Brain microvascular endothelial cell (primary cell): ENCODE results near the gene SPATA6.
"Not testable (repeated sequence)": the region's sequence is repeated elsewhere in the genome, so short reads cannot be mapped to it uniquely, and the experiment has no call there.

Experiments used
- DNase-seq: peaks from one replicate; pipeline ENCODE4 v3.0.0-alpha.2; 2020
- H3K27ac ChIP-seq: fragments of 250-450 bp; sonication (Bioruptor Pico); 2 replicates; pipeline ENCODE4 v1.5.1; 2020; ENCODE audit warnings: mild to moderate bottlenecking, moderate library complexity
- H3K27me3 ChIP-seq: fragments of 250-450 bp; sonication (Bioruptor Pico); replicated peaks from 2 replicates; pipeline ENCODE4 v1.5.1; 2020; ENCODE audit warnings: mild to moderate bottlenecking
- H3K36me3 ChIP-seq: fragments of 250-450 bp; sonication (Bioruptor Pico); replicated peaks from 2 replicates; pipeline ENCODE4 v1.5.1; 2020; ENCODE audit warnings: mild to moderate bottlenecking
- H3K4me3 ChIP-seq: 2 replicates; pipeline ENCODE4 v1.5.1; 2011; ENCODE audit warnings: low read depth, mild to moderate bottlenecking, control low read depth, low read length, moderate library complexity
- in situ Hi-C: cut with HindIII; loops from 2 replicates; pipeline ENCODE4 v1.10.0; 2017; ENCODE audit warnings: low sequenced_read_pairs, low pct_ligation_motif_present
- TF ChIP-seq, protein P1 (sequence below): IDR thresholded peaks from 2 replicates; pipeline ENCODE4 v1.5.1; 2011; ENCODE audit warnings: low read depth, mild to moderate bottlenecking, moderate library complexity, low read length, control low read depth, inconsistent platforms; ENCODE audit errors: missing control alignments

SPATA6 gene

DNA sequence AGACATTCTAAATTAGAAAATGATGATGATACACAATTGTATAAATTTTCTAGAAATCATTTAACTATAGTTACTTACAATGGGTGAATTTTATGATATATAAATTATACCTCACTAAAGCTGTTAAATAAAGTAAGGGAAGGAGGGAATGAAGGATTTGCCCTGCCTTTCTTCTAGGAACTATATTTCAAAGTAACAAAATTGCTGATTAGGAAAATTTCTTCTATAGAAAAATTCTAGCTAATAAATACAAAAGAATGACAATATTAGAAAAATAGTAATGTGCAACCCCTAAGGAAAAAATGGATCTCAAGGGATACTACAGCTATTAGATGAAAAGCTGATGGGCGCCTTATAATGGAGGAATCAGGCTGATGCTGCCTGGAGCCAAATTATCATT lies 23.1 kb downstream of the SPATA6 start:
- in situ Hi-C loops: no loop called here
- TF ChIP-seq, protein P1, sequence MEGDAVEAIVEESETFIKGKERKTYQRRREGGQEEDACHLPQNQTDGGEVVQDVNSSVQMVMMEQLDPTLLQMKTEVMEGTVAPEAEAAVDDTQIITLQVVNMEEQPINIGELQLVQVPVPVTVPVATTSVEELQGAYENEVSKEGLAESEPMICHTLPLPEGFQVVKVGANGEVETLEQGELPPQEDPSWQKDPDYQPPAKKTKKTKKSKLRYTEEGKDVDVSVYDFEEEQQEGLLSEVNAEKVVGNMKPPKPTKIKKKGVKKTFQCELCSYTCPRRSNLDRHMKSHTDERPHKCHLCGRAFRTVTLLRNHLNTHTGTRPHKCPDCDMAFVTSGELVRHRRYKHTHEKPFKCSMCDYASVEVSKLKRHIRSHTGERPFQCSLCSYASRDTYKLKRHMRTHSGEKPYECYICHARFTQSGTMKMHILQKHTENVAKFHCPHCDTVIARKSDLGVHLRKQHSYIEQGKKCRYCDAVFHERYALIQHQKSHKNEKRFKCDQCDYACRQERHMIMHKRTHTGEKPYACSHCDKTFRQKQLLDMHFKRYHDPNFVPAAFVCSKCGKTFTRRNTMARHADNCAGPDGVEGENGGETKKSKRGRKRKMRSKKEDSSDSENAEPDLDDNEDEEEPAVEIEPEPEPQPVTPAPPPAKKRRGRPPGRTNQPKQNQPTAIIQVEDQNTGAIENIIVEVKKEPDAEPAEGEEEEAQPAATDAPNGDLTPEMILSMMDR: no peak

DNA sequence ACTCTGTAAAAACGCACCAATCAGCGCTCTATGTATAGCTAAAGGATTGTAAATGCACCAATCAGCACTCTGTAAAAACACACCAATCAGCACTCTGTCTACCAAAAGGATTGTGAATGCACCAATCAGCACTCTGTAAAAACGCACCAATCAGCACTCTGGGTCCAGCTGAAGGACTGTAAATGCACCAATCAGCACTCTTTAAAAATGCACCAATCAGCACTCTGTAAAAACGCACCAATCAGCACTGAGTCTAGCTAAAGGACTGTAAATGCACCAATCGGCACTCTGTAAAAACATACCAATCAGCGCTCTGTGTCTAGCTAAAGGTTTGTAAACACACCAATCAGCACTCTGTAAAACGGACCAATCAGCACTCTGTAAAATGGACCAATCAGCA lies 27.8 kb downstream of the SPATA6 start:
- H3K4me3 ChIP-seq, DNase-seq, in situ Hi-C loops, H3K27ac ChIP-seq, H3K27me3 ChIP-seq, H3K36me3 ChIP-seq: not testable (repeated sequence)

More for the DNA sequence above, 23.1 kb downstream of the SPATA6 start:
- Histone ChIP-seq H3K27ac (no peak overlapping the region), H3K27me3 (no peaks in the 10 kb centered on the region), H3K4me3 (no peak overlapping the region), H3K36me3 (no peaks in the 10 kb centered on the region)
- DNase-seq: no peak

DNA sequence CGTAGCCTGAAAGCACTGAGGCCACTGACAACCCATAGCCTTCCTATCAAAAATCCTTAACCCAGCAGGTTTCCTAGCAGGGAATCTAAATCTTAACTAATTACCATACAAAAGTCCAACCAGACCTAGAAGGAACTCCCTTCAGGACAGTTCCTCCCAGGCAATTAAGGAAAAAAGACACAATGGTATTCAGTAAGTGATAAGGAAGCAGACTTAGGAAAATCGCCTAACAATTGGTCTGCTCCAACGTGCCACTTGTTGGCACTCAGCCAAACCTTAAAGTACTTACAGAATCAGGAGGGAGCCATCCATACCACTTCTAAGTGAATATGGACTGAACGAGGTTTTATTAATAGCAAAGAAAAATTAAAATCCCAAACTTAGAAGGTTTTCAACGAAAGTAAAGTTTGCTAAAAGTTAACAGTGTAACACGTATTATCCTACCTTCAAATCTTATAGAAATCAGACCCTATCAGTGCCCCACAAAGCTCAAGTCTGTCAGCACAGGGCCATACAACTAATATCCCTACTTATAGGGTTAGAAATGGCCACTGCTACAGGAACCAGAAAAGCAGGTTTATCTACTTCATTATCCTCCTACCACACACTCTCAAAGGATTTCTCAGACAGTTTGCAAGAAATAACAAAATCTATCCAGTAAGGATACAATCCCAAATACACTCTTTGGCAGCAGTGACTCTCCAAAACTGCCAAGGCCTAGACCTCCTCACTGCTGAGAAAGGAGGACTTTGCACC lies 29.0 kb downstream of the SPATA6 start:
- Histone ChIP-seq H3K36me3 (no peaks in the 10 kb centered on the region), H3K27me3 (no peaks in the 10 kb centered on the region), H3K27ac (no peak overlapping the region), H3K4me3 (no peak overlapping the region)
- TF ChIP-seq, protein P1: no peak
- in situ Hi-C loops: no loop called here
- DNase-seq: no peak

DNA sequence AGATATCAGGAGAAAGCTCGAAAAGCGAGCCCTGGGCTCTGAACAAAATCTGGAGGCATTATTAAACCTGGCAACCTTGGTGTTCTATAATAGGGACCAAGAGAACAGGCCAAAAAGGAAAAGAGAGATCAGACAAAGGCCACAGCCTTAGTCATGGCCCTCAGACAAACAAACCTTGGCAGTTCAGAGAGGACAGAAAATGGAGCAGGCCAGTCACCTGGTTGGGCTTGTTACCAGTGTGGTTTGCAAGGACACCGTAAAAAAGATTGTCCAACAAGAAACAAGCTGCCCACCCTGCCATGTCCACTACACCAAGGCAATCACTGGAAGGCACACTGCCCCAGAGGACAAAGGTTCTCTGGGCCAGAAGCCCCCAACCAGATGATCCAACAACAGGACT lies 31.2 kb downstream of the SPATA6 start:
- in situ Hi-C loops, H3K27ac ChIP-seq, H3K27me3 ChIP-seq, DNase-seq, H3K36me3 ChIP-seq, H3K4me3 ChIP-seq: not testable (repeated sequence)

DNA sequence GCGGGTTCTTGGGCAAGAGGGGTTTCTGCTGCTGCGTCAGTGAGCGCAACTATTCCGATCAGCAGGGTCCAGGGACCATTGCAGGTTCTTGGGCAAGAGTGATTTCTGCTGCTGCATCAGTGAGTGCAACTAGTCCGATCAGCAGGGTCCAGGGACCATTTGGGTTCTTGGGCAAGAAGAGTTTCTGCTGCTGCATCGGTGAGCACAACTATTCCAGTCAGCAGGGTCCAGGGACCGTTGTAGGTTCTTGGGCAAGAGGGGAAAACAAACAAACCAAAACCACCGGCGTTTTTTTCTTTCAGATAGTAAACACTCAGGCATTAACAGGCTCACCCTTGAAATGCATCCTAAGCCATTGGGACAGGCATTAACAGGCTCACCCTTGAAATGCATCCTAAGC lies 32.6 kb downstream of the SPATA6 start:
- TF ChIP-seq, protein P1: no peak
- Histone ChIP-seq H3K27me3 (no peaks in the 10 kb centered on the region), H3K4me3 (no peak overlapping the region), H3K36me3 (no peaks in the 10 kb centered on the region), H3K27ac (no peak overlapping the region)
- in situ Hi-C loops: no loop called here
- no peak for DNase-seq

DNA sequence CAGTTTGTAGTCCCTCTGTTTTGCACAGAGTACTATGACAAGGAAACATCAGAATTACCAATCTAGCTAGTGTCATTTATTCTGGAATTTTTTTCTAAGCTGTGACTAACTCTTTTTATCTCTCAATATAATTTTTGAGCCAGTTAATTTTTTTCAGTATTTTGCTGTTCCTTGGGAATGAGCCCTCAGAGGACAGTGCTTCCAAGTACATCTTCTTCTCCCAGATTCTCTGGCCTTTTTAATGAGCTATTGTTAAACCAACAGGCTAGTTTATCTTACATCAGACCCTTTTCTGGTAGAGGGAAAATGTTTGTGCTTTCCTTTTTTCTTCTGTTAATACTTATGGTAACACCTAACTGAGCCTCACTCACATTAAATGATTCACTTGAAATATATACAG lies 34.6 kb downstream of the SPATA6 start:
- H3K4me3 ChIP-seq, H3K36me3 ChIP-seq, H3K27me3 ChIP-seq, H3K27ac ChIP-seq, in situ Hi-C loops, DNase-seq: not testable (repeated sequence)

DNA sequence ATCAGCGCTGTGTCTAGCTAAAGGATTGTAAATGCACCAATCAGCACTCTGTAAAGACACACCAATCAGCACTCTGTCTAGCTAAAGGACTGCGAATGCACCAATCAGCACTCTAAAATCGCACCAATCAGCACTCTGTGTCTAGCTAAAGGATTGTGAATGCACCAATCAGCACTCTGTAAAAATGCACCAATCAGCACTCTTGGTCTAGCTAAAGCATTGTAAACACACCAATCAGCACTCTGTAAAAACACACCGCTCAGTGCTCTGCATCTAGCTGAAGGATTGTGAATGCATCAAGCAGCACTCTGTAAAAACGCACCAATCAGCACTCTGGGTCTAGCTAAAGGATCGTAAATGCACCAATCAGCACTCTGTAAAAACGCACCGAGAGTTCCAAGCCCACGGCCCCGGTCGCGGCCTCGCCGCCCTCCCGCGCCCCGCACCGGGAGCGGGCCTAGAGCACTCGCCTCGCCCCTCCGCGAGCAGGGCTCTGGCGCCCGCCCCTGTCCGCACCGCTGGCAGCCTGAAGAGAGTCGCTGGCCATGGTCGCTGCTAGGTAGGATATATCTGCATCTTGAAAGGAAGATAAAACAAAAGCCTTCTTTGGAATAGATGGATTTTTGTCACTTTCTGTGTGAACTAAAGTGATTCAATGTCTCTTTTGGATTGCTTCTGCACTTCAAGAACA lies 36.5 kb downstream of the SPATA6 start:
- in situ Hi-C loops, H3K27ac ChIP-seq, H3K36me3 ChIP-seq, DNase-seq, H3K27me3 ChIP-seq, H3K4me3 ChIP-seq: not testable (repeated sequence)

DNA sequence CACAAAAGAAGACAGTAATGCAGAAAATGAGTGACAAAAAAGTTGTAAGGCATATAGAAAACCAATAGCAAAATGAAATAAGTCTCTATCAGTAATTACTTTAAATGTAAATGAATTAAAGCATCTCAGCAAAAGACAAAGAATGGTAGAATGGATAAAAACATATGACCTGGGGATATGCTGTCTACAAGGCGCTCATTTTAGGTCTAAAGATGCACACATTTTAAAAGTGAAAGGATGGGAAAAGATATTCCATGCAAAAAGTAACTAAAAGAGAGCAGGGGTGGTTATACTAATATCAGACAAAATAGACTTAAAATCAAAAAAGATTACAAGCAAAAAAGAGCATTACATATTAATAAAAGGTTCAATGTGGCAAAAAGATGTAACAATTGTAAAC lies 41.2 kb downstream of the SPATA6 start:
- Histone ChIP-seq H3K27me3 (no peaks in the 10 kb centered on the region), H3K36me3 (no peaks in the 10 kb centered on the region)

More for the DNA sequence above, 41.2 kb downstream of the SPATA6 start:
- TF ChIP-seq, protein P1: no peak
- H3K4me3 ChIP-seq: no peak overlapping the region
- H3K27ac ChIP-seq: no peak overlapping the region
- no peak for DNase-seq
- in situ Hi-C loops: no loop called here
